PC-9 (cell line): ENCODE data around the gene LAMB4. TPM values are rescaled to one million over a fixed set of nuclear protein-coding genes. Genes with fewer than 3 reads are reported as not detected.
A peak's percentile ranks its signal among the peaks of the same experiment; 100 is the strongest.

Experiments used
- BruUV-seq: library from RNA; stranded (reverse); fragments of 400-500 nt; replicated peaks from 2 replicates; lab custom pipeline; 2021; lab: Mats Ljungman, UMichigan
- CTCF ChIA-PET: fragments of 300-600 bp; sonication (Branson Sonifier 250); formaldehyde crosslinking; loops from one replicate; lab custom pipeline; 2022; ENCODE audit warnings: antibody characterized with exemption; lab: Charles Lee
- POLR2A ChIA-PET: fragments of 300-600 bp; sonication (Branson Sonifier 250); formaldehyde crosslinking; loops from one replicate; lab custom pipeline; 2022; ENCODE audit warnings: antibody characterized with exemption; ENCODE audit not compliant: unreplicated experiment; lab: Charles Lee
- DNase-seq, 2 experiments: peaks; one replicate each; pipeline versions ENCODE4 v3.0.0 to v3.0.0-alpha.2; 2015 to 2022; ENCODE audit warnings: mixed read lengths in 1 of 2
- H2AFZ ChIP-seq: fragments of 200-600 bp; sonication (generic); 2 replicates; pipeline ENCODE4 v1.8.1; 2017; ENCODE audit warnings: antibody characterized with exemption
- H3F3A ChIP-seq: fragments of 200-600 bp; sonication (generic); 2 replicates; pipeline ENCODE4 v1.8.1; 2017; ENCODE audit warnings: antibody characterized with exemption, mild to moderate bottlenecking, low read depth; ENCODE audit not compliant: insufficient read depth
- H3K27ac ChIP-seq: fragments of 200-600 bp; sonication (generic); 2 replicates; pipeline ENCODE4 v1.6.1; 2016; ENCODE audit warnings: mixed run types
- H3K27me3 ChIP-seq: fragments of 200-600 bp; sonication (generic); 2 replicates; pipeline ENCODE4 v1.6.1; 2016; ENCODE audit warnings: low read depth, mixed run types; ENCODE audit not compliant: insufficient read depth
- H3K36me3 ChIP-seq: fragments of 200-600 bp; sonication (generic); 2 replicates; pipeline ENCODE4 v1.6.1; 2016; ENCODE audit warnings: low read depth, mixed run types
- H3K4me1 ChIP-seq: fragments of 200-600 bp; sonication (generic); replicated peaks from 2 replicates; pipeline ENCODE4 v1.6.1; 2016; ENCODE audit warnings: mixed run types; ENCODE audit not compliant: insufficient read depth
- H3K4me2 ChIP-seq: fragments of 200-600 bp; sonication (generic); 2 replicates; pipeline ENCODE4 v1.6.1; 2017; ENCODE audit warnings: mixed run types
- H3K4me3 ChIP-seq: fragments of 200-600 bp; sonication (generic); 2 replicates; pipeline ENCODE4 v1.6.1; 2016; ENCODE audit warnings: mixed run types
- H3K79me2 ChIP-seq: fragments of 200-600 bp; sonication (generic); 2 replicates; pipeline ENCODE4 v1.6.1; 2017; ENCODE audit warnings: low read depth, mixed run types
- H3K9me2 ChIP-seq: fragments of 200-600 bp; sonication (generic); 2 replicates; pipeline ENCODE4 v1.8.1; 2017; ENCODE audit warnings: mild to moderate bottlenecking; ENCODE audit not compliant: insufficient read depth
- H3K9me3 ChIP-seq: fragments of 200-600 bp; sonication (generic); 2 replicates; pipeline ENCODE4 v1.8.1; 2016; ENCODE audit warnings: low read depth; ENCODE audit not compliant: insufficient read depth
- H4K20me1 ChIP-seq: fragments of 200-600 bp; sonication (generic); 2 replicates; pipeline ENCODE4 v1.8.1; 2017; ENCODE audit not compliant: insufficient read depth
- CTCF ChIP-seq: fragments of 200-600 bp; sonication (generic); conservative IDR thresholded peaks from 2 replicates; pipeline ENCODE4 v1.6.1; 2017; ENCODE audit warnings: mixed run types, antibody characterized with exemption, mild to moderate bottlenecking, moderate library complexity
- EZH2 ChIP-seq: fragments of 200-600 bp; sonication (generic); IDR thresholded peaks from 2 replicates; pipeline ENCODE4 v1.8.0; 2017; ENCODE audit warnings: antibody characterized with exemption, low read depth
- intact Hi-C: fragments of 100-400 bp; cut with micrococcal nuclease; formaldehyde crosslinking; loops from one replicate; pipeline ENCODE4 v1.10.0; 2022; ENCODE audit not compliant: unreplicated experiment
- total RNA-seq: library from RNA; stranded (reverse); gene quantifications from 2 replicates; pipeline ENCODE4 v1.2.3, GENCODE V29; 2021

LAMB4 gene
- total RNA-seq, 1 experiment from 2014 or later = 0.83 TPM

- Histone ChIP-seq H3F3A (peaks cover 8% of the 10 kb centered on the region; the same call in 1 of the 2 replicates), H3K4me1 (peaks cover 24% of the 10 kb centered on the region), H3K9me2 (no peaks in the 10 kb centered on the region), H3K9me3 (no peaks in the 10 kb centered on the region), H3K4me2 (no peak overlapping the region), H4K20me1 (no peaks in the 10 kb centered on the region), H3K27ac (no peak overlapping the region), H3K27me3 (no peaks in the 10 kb centered on the region), H3K4me3 (no peak overlapping the region), H2AFZ (no peak overlapping the region), H3K36me3 (no peaks in the 10 kb centered on the region), H3K79me2 (no peaks in the 10 kb centered on the region)
- BruUV-seq = no TSS peak
- intact Hi-C loops = no loop called here
- CTCF ChIA-PET = interaction anchor here (0.6 kb wide), 1 partner anchor 429 kb away, joined by 5 read pairs; the partner anchor contains the start of gene PNPLA8
- POLR2A ChIA-PET = interaction anchor here (0.5 to 0.7 kb wide), 4 partner anchors 10 to 85 kb away, joined by 4 to 17 read pairs (median 4); no protein-coding TSS in a partner anchor
- TF ChIP-seq EZH2 (no peak), CTCF (no peak)
- DNase-seq = no peak
Observed at GRCh38 chr7:108096996-108097395, 33.2 kb downstream of the LAMB4 start.

GRCh38 chr7:108094933-108095710 lies 35.0 kb downstream of the LAMB4 start:
- Histone ChIP-seq H3K4me1 (peaks cover 18% of the 10 kb centered on the region), H3K9me2 (no peaks in the 10 kb centered on the region), H3K79me2 (no peaks in the 10 kb centered on the region), H3K4me3 (no peak overlapping the region), H3K27me3 (no peaks in the 10 kb centered on the region), H3K4me2 (no peak overlapping the region), H3K9me3 (no peaks in the 10 kb centered on the region), H2AFZ (no peak overlapping the region), H3K27ac (no peak overlapping the region), H4K20me1 (no peaks in the 10 kb centered on the region), H3K36me3 (no peaks in the 10 kb centered on the region), H3F3A (peaks cover 8% of the 10 kb centered on the region; the same call in 1 of the 2 replicates)
- BruUV-seq = no TSS peak
- peak; percentile 26 to 46 for DNase-seq
- CTCF ChIA-PET = no interaction called here
- intact Hi-C loops = no loop called here
- POLR2A ChIA-PET = no interaction called here
- TF ChIP-seq CTCF (no peak), EZH2 (no peak)

- no peak for DNase-seq
- H3K4me3 ChIP-seq = no peak overlapping the region
- no peak for TF ChIP-seq EZH2
- no peak for TF ChIP-seq CTCF
- no peaks in the 10 kb centered on the region for H3K9me3 ChIP-seq
- no peaks in the 10 kb centered on the region for H4K20me1 ChIP-seq
- no peaks in the 10 kb centered on the region for H3K9me2 ChIP-seq
- ChIA-PET POLR2A (interaction anchor here (0.6 kb wide), 2 partner anchors 10 to 14 kb away, joined by 5 to 22 read pairs; no protein-coding TSS in a partner anchor), CTCF (no interaction called here)
- no peaks in the 10 kb centered on the region for H3K27me3 ChIP-seq
- H2AFZ ChIP-seq = no peak overlapping the region
- no TSS peak for BruUV-seq
- H3K36me3 ChIP-seq = no peaks in the 10 kb centered on the region
- peaks cover 10% of the 10 kb centered on the region for H3K4me1 ChIP-seq
- no peaks in the 10 kb centered on the region for H3K79me2 ChIP-seq
- no peak overlapping the region for H3K27ac ChIP-seq
- H3K4me2 ChIP-seq = no peak overlapping the region
- intact Hi-C loops = no loop called here
- H3F3A ChIP-seq = peaks cover 6% of the 10 kb centered on the region; the same call in 1 of the 2 replicates
Observed at GRCh38 chr7:108094346-108094745, 35.8 kb downstream of the LAMB4 start.
